HL-60 (cell line): Measurements from ENCODE around the gene KCNE1.

Source experiments
- GABPA ChIP-seq: IDR thresholded peaks from 2 replicates; pipeline ENCODE4 v1.6.1; 2012; ENCODE audit warnings: low read depth
- POLR2AphosphoS5 ChIP-seq: IDR thresholded peaks from 2 replicates; pipeline ENCODE4 v1.6.1; 2012; ENCODE audit warnings: low read depth
- TF ChIP-seq, protein P1 (sequence below): IDR thresholded peaks from 2 replicates; pipeline ENCODE4 v1.6.1; 2012; ENCODE audit warnings: low read depth; ENCODE audit not compliant: insufficient replicate concordance
- TF ChIP-seq, protein P2 (sequence below): IDR thresholded peaks from one replicate; pipeline ENCODE4 v1.5.1; 2011; ENCODE audit warnings: low read length, control low read depth, inconsistent platforms; ENCODE audit not compliant: insufficient read depth

DNA sequence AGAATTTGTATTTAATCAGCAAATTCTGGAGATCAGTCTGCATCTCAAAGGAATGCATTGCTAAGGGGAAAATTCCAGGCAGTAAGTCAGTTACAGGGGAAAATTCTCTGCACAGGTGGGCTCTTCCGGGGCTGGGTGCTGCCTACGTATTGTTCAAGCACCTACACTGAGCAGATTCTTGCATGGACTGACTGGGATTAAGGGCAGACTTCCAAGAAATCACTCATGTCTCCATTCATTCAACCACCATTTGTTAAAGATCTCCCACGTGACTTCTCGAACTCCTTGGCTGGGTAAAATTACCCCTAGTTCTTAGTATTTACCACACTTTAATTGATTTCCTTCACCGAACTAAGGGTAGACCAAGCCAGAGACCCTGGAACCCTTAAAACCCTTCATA, 28.2 kb upstream of the KCNE1 start:
- TF ChIP-seq, protein P1, sequence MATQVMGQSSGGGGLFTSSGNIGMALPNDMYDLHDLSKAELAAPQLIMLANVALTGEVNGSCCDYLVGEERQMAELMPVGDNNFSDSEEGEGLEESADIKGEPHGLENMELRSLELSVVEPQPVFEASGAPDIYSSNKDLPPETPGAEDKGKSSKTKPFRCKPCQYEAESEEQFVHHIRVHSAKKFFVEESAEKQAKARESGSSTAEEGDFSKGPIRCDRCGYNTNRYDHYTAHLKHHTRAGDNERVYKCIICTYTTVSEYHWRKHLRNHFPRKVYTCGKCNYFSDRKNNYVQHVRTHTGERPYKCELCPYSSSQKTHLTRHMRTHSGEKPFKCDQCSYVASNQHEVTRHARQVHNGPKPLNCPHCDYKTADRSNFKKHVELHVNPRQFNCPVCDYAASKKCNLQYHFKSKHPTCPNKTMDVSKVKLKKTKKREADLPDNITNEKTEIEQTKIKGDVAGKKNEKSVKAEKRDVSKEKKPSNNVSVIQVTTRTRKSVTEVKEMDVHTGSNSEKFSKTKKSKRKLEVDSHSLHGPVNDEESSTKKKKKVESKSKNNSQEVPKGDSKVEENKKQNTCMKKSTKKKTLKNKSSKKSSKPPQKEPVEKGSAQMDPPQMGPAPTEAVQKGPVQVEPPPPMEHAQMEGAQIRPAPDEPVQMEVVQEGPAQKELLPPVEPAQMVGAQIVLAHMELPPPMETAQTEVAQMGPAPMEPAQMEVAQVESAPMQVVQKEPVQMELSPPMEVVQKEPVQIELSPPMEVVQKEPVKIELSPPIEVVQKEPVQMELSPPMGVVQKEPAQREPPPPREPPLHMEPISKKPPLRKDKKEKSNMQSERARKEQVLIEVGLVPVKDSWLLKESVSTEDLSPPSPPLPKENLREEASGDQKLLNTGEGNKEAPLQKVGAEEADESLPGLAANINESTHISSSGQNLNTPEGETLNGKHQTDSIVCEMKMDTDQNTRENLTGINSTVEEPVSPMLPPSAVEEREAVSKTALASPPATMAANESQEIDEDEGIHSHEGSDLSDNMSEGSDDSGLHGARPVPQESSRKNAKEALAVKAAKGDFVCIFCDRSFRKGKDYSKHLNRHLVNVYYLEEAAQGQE: no peak
- TF ChIP-seq, protein P2, sequence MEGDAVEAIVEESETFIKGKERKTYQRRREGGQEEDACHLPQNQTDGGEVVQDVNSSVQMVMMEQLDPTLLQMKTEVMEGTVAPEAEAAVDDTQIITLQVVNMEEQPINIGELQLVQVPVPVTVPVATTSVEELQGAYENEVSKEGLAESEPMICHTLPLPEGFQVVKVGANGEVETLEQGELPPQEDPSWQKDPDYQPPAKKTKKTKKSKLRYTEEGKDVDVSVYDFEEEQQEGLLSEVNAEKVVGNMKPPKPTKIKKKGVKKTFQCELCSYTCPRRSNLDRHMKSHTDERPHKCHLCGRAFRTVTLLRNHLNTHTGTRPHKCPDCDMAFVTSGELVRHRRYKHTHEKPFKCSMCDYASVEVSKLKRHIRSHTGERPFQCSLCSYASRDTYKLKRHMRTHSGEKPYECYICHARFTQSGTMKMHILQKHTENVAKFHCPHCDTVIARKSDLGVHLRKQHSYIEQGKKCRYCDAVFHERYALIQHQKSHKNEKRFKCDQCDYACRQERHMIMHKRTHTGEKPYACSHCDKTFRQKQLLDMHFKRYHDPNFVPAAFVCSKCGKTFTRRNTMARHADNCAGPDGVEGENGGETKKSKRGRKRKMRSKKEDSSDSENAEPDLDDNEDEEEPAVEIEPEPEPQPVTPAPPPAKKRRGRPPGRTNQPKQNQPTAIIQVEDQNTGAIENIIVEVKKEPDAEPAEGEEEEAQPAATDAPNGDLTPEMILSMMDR: no peak
- TF ChIP-seq POLR2AphosphoS5 (no peak), GABPA (no peak)
